Mucosa of descending colon (tissue), 3 donors: ENCODE results near the gene MRPL30. TPM values are rescaled to one million over a fixed set of nuclear protein-coding genes. Genes with fewer than 3 reads are reported as not detected.

Experiments
- ATAC-seq: fragments of 200-7000 bp; cut with Tn5 transposase; one replicate; pipeline ENCODE4 v1.9.1; 2020; ENCODE audit warnings: mild to moderate bottlenecking, moderate library complexity
- DNase-seq, 3 donors: peaks; one replicate each; pipeline ENCODE4 v3.0.0-alpha.2; 2020
- H3K36me3 ChIP-seq: fragments of 200-600 bp; one replicate; pipeline ENCODE4 v1.8.0; 2021; ENCODE audit warnings: low read depth, mild to moderate bottlenecking
- H3K4me1 ChIP-seq: fragments of 200-600 bp; one replicate; pipeline ENCODE4 v1.8.0; 2021; ENCODE audit warnings: low read depth, mild to moderate bottlenecking
- H3K4me3 ChIP-seq: fragments of 200-600 bp; one replicate; pipeline ENCODE4 v1.8.0; 2021; ENCODE audit warnings: mild to moderate bottlenecking
- H3K9me3 ChIP-seq: fragments of 200-600 bp; one replicate; pipeline ENCODE4 v1.8.0; 2021; ENCODE audit warnings: mild to moderate bottlenecking
- CTCF ChIP-seq: fragments of 200-600 bp; IDR thresholded peaks from one replicate; pipeline ENCODE4 v1.8.0; 2022; ENCODE audit warnings: antibody characterized with exemption, mild to moderate bottlenecking
- intact Hi-C, 2 donors: fragments of 100-400 bp; cut with DNase I in 1 of 2; cut with micrococcal nuclease in 1 of 2; formaldehyde crosslinking; loops; one replicate each; pipeline versions ENCODE4 v1.11.0 to v1.11.1; 2022; cut with DNase I, micrococcal nuclease
- total RNA-seq, 3 donors: library from RNA; stranded (reverse); fragmentation: NEBNext Ultra II Directional in 2 of 3; extraction: Animal tissue kit (Norgen Biotek cat#: 25700) in 2 of 3; gene quantifications; one replicate each; pipeline versions ENCODE4 v1.2.1 to v1.2.4, GENCODE V29; 2021 to 2023
- donor health status: DM: no; HTN: no; CAD: no; lungs with moderate emphysema.
- donor health status: DM: no; HTN: no; CAD: no.
- donor health status: DM: no; HTN: yes; CAD: no.

Gene MRPL30
- total RNA-seq, 3 donors from 2014 or later = 22.5 to 23.2 (median 23.0) TPM

- Histone ChIP-seq H3K9me3 (no peaks in the 10 kb centered on the region), H3K4me1 (no peaks in the 10 kb centered on the region), H3K36me3 (no peaks in the 10 kb centered on the region), H3K4me3 (no peak overlapping the region)
- intact Hi-C loops = no loop called here
- no peak for DNase-seq
- no peak for ATAC-seq
- TF ChIP-seq CTCF = no peak
Observed at GRCh38 chr2:99169534-99169933, 11.4 kb upstream of the MRPL30 start.

GRCh38 chr2:99171377-99172140 is 9.4 kb upstream of the MRPL30 start:
- no peak for DNase-seq
- H3K4me3 ChIP-seq = no peak overlapping the region

GRCh38 chr2:99181624-99182000 is 628 bp downstream of the MRPL30 start:
- peaks cover 24% of the 10 kb centered on the region for H3K4me1 ChIP-seq
- ATAC-seq (no peak), DNase-seq (no peak)
- no peak for TF ChIP-seq CTCF
- intact Hi-C loops = no loop called here
- H3K9me3 ChIP-seq = no peaks in the 10 kb centered on the region
- H3K36me3 ChIP-seq = no peaks in the 10 kb centered on the region
- H3K4me3 ChIP-seq = peak overlapping the region; percentile 56

More at GRCh38 chr2:99171377-99172140, 9.4 kb upstream of the MRPL30 start:
- intact Hi-C loops = no loop called here
- ATAC-seq = no peak
- no peaks in the 10 kb centered on the region for H3K4me1 ChIP-seq
- no peaks in the 10 kb centered on the region for H3K36me3 ChIP-seq
- no peaks in the 10 kb centered on the region for H3K9me3 ChIP-seq
- TF ChIP-seq CTCF = no peak

GRCh38 chr2:99183025-99183424 is 2.0 kb downstream of the MRPL30 start:
- no peak overlapping the region for H3K4me3 ChIP-seq
- no peak for DNase-seq
- no peak for ATAC-seq
- intact Hi-C loops = no loop called here
- H3K9me3 ChIP-seq = no peaks in the 10 kb centered on the region
- peaks cover 24% of the 10 kb centered on the region for H3K4me1 ChIP-seq
- no peaks in the 10 kb centered on the region for H3K36me3 ChIP-seq
- TF ChIP-seq CTCF = no peak

- Histone ChIP-seq H3K4me3 (no peak overlapping the region), H3K36me3 (no peaks in the 10 kb centered on the region), H3K9me3 (no peaks in the 10 kb centered on the region), H3K4me1 (peaks cover 18% of the 10 kb centered on the region)
- TF ChIP-seq CTCF = no peak
- no peak for DNase-seq
- ATAC-seq = no peak
- intact Hi-C loops = no loop called here
Observed at GRCh38 chr2:99184811-99185210, 3.8 kb downstream of the MRPL30 start.

GRCh38 chr2:99187011-99187410 is 6.0 kb downstream of the MRPL30 start:
- no peak for DNase-seq
- no peaks in the 10 kb centered on the region for H3K9me3 ChIP-seq
- H3K4me1 ChIP-seq = peaks cover 6% of the 10 kb centered on the region
- no peak overlapping the region for H3K4me3 ChIP-seq
- TF ChIP-seq CTCF = no peak
- H3K36me3 ChIP-seq = no peaks in the 10 kb centered on the region
- intact Hi-C loops = no loop called here
- ATAC-seq = no peak
